HG02588 (cell line): ENCODE results near the gene NAB2.
"Not testable (repeated sequence)": the region's sequence is repeated elsewhere in the genome, so short reads cannot be mapped to it uniquely, and the experiment has no call there.

Experiments used
- ATAC-seq: cut with Tn5 transposase; IDR thresholded peaks from one replicate; pipeline ENCODE4 v1.9.1; 2021; ENCODE audit warnings: mild to moderate bottlenecking, moderate library complexity; ENCODE audit not compliant: unreplicated experiment

The NAB2 gene

DNA sequence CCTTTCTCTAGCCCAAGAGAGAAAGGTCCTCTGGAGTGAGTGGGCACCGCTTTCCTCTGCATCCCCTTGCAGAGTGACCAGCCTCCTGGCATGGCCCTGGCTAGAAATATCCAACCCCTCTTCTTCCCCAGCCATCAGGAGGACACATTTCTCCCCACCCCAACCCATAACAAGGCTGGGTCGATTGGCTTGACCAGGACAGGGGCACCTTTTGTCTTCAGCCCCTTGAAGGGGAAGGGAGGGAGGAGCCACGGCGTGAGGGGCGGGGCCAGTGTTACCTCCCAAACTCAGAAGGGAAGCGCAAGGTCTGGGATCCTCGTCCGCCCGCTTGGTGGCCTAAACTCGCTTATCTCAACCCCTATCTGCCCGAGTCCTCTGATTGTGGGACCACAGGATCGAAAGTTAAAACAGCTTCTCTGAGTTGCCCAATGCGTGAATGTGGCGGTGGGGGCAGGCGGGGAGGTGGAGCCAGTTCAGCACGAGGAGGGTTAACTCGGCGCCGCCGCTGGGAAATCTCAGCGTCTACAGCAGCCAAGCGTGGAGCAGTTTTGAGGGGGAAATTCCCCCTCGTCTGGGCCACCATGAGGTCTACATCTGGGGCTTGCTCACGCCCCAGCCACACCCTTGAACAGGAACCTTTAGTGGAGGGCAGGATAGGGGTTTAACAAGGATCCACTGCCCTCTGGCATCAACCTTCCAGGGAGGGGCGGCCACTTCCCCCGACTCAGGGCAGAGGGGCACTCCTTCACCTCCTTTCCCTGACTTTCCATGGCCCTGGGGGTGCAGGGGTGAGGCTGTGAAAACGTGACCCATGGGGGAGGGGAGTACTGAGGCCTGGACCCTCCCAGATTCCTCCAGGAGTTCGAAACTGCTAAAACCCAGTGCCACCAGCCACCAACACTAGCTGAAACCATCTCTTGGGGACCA is 21.5 kb downstream of the NAB2 start:
- peak; percentile 40 for ATAC-seq

DNA sequence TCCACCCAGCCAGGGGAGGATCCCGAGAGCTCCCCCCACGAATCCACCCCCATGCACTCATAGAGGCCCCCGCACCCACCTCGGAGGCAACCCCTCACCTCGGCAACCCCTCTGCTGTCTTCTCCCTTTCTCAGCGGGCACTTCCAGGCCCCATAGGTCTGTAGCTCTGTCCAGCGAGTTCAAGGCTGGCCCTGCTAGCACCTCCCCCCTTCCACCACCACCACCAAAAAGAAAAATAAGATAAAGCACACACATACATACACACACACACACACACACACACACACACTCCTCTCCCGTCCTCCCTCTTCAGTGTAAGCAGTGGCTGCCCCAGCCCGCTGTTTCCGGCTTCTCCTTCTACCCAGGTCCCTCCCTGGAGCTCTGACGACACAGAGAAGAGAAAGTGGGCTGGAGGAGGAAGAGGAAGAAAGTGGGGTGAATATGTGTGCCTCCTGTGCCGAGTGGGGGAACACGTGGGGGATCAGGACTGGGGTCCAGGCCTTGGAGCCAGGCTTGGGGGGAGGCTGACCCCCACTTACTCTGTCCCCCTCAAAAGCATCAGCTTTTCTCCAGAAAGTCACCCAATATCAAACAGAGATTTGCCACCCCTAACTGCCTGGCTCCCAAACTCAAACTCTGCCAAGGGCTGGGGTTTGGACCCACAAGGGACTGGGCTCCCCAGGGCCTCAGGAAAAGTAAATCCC is 22.3 kb downstream of the NAB2 start, which contains the start of gene STAT6:
TSS of gene STAT6 (minus strand) at position 332 of the 704 bp plus-strand sequence. CDS start 3,084 bp downstream, outside the sequence.
- peak; percentile 47 for ATAC-seq

DNA sequence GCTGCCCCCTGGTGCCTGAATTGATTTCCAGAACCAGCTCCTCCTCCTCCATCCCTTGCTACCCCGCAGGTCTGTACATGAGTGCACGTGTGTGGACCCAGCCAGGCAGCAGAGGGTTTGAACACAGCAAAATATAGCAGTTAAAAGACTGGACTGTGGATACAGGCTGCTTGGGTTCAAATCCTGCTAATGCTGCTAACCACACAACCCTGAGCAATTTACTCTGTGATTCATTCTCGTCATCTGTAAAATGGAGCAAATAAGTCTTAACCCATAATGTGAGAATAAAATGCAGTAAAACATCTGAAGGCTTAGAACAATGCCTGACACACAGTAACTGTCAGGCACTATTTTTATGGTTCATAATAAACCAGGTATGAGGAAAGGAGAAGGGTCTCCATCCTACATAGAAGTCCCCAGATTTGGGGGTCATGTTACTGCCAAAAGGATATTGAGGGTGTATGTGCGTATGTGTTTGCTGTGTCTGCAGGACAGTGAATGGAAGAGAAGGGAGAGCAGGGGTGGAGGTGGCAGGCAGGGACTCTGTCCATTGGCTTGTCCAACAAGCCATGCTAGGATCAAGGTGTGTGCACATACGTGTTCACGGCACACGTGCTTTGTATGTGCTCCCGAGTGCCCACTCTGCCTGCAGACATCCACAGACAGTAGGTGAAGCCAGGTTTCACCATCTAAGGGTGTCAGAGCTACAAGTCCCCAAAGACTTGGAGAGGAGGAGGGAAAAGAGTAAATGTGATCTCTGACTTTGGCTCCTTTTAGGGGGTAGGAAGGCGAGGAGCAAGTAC is 23.8 kb downstream of the NAB2 start:
- ATAC-seq, result no peak

DNA sequence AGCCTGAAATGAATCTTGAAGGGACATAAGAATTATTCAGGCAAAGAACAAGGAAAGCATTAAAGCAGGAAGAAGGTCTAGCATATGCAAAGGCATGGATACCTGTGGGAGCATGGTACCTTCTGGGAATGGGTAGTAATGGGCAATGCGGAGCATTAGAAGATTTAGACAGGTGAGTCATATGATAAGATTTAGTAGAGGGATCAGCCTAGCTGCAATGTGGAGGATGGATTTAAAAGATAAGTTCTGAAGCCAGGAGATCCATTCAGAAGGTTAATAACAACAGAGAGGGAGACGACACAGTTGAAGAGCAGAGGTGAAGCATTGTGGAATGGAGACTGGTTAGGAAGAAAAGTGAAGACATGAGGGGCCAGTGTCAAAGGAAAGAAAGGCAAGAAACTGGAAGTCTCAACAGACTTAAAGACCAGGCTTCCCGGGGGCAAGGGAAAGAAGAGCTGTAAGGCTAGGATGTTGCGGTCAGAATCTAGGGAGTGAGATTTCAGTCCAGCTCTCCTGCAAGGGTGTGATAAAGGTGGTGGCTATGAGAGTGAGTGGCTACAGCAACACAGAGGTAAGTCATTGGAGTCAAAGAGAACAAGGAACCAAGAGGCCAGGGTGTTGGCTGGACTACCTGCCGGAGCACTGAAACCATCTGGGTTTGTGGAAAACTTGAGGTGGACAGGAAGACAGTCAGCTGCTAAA is 27.8 kb downstream of the NAB2 start:
- ATAC-seq, result no peak

DNA sequence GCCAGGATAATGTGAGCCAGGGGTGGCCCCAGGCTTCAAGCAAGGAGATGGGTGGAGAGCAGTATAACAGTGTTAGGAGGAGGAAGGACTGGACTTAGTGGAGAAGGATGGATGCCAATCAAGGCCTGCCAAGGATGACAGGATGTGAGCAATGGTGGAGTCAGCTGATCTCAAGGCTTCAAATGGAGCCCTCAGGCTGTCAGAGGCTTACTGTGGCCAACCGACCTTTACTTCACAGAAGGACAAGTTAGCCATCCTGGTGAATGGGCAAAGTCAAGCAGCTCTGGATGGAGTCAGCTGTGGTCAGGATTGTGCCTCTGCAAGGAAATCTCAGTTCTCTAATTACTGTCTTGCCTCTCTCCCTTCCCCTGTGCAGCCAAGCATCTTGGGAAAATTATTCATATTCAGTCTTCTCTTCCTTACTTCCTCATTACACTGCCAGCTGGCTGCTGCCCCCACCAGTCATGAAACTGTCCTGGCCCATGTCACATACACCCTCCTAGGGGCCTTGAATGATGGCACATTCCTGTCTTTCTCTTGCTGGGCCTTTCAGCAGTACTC is 29.9 kb downstream of the NAB2 start:
- no peak for ATAC-seq

DNA sequence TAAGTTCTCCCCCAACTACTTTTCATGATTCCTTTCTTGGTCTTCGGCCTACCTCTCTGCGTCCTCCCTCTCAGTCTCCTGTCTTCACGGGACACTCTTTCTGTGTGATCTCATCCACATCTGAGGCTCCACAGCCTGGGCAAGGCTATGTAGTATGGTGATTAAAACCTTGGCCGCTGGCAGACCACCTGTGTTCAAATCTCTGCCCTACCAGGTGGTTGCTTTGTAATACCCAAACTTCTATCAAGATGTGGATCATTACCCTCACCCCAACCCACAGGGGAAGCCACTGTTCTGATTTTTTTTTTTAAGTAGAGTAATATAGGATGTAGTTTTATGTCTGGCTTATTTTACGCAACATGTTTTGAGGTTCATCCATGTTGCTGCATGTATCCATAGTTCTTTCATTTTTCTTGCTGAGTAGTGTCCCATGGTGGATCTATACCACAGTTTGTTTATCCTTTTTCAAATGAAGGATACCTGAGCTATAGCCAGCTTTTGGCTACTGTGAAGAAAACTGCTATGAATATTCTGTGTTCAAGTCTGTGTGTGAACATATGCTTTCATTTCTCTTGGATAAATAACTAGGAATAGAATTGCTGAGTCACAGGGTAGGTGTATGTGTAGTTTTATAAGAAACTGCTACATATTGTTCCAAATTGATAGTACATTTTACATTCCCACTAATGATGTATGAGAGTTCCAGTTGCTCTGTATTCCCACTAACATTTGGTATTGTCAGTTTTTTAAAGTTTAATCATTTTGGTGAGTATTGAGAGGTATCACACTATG is 30.6 kb downstream of the NAB2 start:
- ATAC-seq, result no peak

DNA sequence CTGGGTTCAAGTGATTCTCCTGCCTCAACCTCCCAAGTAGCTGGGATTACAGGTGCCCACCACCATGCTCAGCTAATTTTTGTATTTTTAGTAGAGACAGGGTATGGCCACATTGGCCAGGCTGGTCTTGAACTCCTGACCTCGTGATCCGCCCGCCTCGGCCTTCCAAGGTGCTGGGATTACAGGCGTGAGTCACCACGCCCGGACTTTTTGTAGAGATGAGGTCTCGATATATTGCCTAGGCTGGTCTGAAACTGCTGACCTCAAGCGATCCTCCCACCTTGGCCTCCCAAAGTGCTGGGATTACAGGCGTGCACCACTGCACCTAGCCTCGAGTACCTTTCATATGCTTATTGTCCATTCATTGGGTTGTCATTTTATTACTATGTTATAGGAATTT is 31.8 kb downstream of the NAB2 start:
- ATAC-seq, result not testable (repeated sequence)

DNA sequence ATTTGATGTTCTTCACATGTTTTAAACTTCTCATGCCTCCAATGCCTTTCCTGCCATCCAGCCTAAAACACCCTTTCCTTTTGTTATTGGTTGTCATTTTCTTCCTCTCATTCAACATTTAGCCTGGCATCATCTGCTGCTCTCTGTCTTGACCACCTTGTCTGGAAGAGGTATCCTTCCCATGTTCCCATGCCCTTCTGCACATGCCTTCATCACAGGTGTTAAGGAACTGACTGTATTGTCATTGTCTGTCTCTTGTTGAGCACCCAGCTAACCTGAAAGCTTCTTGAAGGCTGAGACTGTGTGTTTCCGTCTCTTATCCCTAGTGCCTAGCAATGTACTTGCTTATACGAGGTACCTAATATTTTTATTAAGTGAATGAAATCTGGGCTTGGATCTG is 34.9 kb downstream of the NAB2 start:
- ATAC-seq, result no peak

DNA sequence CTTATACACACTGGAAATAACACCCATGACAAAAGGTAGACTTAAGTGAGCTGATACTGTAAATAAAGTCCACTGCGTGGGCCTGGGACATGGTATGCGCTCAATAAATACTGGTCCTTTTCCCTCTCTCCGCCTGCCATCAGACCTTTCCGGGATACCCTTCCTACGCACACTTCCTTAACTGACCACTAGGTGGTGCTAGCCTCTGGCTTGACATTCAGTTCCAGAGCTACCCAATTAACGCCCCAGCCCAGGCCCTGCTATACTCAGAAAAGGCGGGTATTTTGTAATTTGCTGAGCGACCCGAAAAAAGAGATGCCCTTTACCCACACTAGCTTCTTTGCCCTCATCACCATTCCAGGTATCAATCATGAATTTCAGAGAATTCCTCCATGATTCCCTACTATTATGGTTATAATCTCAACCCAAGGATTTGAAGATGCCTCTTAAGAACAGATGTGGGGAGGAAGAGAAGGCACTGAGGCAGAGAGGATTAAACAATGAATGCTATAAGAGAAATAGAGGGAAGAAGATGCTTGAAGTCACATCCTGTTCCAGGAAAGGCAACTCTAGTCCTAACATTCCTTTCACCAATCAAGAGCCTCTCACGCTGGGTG is 35.5 kb downstream of the NAB2 start:
- ATAC-seq, result no peak

DNA sequence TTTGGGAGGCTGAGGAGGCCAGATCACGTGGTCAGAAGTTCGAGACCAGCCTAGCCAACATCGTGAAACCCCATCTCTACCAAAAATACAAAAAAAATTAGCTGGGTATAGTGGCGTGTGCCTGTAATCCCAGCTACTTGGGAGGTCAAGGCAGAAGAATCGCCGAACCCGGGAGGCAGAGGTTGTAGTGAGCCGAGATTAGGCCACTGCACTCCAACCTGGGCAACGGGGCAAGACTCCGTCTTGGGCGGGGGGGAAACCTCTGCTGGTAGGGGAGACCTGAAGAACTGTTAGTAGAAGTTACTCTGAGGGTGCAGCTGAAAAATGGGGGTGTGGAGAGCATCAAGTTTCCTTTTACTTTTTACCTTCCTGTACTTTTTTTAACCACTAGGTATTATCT is 37.1 kb downstream of the NAB2 start:
- ATAC-seq, result no peak

DNA sequence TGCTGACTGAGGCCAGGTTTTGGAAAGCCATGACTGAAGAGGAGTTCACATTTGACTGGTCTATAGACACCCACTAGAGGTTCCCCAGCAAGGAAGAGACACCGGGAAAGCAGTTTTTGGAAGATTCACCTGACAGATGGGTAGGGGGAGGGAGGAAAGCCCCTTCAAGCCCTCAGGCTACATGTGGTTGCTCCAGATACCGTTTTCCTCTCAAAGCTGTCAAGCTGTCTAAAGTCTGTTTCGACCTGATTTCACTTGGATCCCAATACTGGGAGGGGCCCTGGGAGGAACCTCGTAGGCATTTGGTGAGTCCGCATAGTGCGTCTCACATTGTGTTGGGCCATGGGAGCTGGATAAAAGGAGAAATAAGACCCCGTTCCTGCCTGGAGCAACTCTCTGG is 37.6 kb downstream of the NAB2 start:
- no peak for ATAC-seq

DNA sequence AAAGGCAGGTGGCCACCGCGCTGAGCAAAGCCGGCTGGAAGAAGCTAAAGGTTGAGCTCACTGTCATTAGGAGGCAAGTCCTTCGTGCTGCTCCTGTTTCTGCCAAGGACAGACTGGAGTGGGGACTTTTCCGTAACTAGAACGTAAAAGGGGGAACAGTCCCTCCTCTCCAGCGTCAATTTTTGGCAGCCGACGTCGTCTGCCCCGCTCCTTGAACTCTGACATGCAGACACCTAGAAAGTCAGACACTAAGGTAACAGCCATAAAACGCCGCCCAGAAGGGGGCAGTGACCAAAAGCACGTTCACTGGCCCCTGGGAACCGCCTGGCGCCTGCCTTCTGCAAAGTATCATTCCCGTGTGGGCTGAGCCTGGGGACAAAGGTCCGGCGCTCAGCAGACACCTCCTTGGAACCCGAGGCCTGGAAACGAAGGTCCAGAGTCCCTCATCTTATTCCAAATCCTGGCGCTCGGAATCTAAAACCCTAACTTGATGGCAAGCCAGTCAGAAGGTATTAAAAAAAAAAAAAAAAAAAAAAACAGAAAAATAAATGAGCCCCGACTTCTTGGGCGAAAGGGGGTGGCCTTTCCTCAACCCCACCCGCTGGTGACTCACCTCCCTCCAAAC is 38.3 kb downstream of the NAB2 start:
- ATAC-seq, result no peak

DNA sequence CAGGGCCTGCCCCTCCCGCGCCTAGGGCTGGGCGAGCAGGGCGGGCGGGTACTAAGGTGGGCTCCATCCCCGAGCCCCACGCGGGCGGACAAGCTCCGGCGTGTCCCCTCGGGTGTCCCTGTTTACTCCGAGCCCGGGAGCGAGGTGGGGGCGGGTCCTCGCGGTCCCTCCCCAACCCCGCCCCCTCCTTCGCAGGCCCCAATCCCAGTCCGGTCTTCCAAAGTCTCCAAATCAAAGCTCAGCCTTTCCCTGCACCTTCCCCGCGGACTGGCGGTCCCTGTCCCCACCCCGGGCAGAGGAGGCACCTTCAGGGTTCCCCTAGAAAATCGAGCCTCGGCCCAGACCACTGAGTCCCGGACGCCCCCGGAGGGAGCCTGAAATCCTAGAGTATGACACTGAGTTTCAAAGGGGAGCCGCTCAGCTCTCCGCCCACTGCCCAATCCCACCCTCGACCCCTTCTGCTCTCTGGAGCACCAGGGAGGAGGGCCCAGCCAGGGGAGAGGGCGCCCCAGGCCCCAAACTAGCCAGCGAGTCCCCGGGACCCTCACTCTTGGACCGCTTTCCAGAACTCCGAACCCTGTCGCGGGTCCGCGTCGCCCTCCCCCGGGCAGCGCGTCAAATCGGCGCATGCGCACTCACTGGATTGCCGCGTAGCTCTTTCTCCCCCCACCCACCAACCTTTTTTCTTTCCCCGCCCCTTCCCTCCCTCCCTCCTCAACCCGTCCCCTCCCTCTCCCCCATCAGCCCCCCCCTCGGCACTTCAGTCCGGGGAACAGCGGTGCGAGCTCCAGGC is 39.0 kb downstream of the NAB2 start, which contains the start of gene LRP1:
TSS of gene LRP1 (plus strand) at position 758 of the 793 bp plus-strand sequence. CDS start 482 bp downstream, outside the sequence.
- no peak for ATAC-seq

DNA sequence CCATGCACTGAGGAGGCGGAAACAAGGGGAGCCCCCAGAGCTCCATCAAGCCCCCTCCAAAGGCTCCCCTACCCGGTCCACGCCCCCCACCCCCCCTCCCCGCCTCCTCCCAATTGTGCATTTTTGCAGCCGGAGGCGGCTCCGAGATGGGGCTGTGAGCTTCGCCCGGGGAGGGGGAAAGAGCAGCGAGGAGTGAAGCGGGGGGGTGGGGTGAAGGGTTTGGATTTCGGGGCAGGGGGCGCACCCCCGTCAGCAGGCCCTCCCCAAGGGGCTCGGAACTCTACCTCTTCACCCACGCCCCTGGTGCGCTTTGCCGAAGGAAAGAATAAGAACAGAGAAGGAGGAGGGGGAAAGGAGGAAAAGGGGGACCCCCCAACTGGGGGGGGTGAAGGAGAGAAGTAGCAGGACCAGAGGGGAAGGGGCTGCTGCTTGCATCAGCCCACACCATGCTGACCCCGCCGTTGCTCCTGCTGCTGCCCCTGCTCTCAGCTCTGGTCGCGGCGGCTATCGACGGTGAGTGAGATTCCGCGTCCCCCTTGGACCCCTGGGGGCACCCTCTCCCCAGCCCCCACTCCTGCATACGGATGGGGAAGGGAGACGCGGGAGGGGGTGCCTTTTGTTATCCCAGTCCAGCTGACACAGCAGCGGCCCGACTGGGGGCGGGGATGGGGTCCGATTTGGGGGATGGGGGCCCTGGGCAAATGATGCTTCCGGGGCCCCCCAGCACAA is 39.8 kb downstream of the NAB2 start:
- no peak for ATAC-seq

DNA sequence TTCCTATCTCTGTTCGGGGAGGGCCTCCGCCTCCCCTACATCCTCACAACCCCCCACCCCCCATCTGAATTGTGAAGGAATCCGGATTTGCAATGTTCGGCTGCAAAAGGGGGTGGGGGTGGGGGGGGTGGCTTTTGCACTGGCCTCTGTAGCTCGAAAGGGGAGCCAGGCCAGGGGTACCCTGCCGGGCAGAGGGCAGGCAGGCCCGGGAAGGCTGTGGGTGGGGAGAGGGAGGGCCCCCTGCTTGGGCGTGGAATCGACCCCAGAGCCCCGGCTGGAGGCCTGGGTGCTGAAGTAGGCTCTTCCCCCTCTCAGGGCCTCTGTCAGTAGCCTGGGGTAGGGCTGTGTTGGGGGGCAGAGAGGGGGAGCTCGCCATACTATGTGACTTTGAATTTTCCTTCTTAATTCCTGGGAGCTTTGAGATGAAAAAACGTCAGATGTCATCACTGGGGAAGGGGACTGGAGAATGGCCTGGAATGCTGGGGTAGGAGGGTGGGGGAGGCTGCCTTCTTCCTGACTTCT is 40.5 kb downstream of the NAB2 start:
- ATAC-seq, result no peak

DNA sequence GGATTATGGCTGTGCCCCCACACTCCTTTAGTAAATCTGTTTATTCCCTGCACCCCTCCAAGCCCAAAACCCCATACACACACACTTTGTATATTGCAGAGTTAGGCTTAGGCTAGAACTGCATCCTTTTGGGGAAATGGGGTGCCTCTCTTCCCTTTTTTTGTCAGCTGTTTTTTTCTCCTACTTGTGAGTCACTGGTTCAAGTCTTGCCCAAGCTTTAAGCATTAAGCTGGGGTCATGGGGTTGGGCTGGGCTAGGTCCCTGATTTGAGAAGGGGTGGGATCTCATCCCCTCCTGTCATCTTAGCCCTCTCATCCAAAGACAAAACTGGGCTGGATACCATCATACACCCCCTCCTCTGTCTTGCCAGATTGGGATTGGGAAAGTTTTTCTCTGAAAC is 41.0 kb downstream of the NAB2 start:
- no peak for ATAC-seq

DNA sequence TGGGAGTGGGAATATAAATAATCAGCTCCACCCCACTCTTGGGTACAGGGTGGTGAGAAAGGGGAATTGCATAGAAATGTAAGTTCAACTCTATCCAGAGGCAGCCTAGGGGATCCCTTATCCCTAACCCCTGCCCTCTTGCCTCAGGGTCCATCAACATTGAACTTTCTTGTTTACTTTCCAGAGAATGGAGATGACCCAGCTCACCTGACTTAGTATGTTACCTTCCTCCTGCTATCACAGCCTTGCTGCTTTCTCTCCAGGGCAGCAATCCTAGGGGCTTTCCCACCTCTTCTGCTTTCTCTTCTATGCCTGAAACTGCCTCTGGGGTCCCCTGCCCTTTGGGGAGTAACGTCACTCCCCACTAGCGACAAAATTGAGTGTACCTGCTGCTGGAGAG is 42.0 kb downstream of the NAB2 start:
- no peak for ATAC-seq
